Panc1 (cell line): ENCODE measurements around the gene CCDC57. TPM values are rescaled to one million over a fixed set of nuclear protein-coding genes. Genes with fewer than 3 reads are reported as not detected.

Experiments
- ATAC-seq: fragments of 200-7000 bp; cut with Tn5 transposase; 2 replicates; pipeline ENCODE4 v1.9.1; 2020; ENCODE audit warnings: mild to moderate bottlenecking, moderate library complexity
- BruUV-seq: library from RNA; stranded (reverse); fragments of 400-500 nt; replicated peaks from 2 replicates; lab custom pipeline; 2021; lab: Mats Ljungman, UMichigan
- CTCF ChIA-PET: fragments of 300-600 bp; sonication (Branson Sonifier 250); formaldehyde crosslinking; loops from one replicate; lab custom pipeline; 2022; ENCODE audit warnings: antibody characterized with exemption; lab: Charles Lee
- POLR2A ChIA-PET: fragments of 300-600 bp; sonication (Branson Sonifier 250); formaldehyde crosslinking; loops from one replicate; lab custom pipeline; 2022; ENCODE audit warnings: antibody characterized with exemption; lab: Charles Lee
- DNase-seq: peaks from one replicate; pipeline ENCODE4 v3.0.0-alpha.2; 2010; ENCODE audit warnings: low read depth, low spot score
- H3K27ac ChIP-seq: 2 replicates; pipeline ENCODE4 v1.5.1; 2011; ENCODE audit warnings: mild to moderate bottlenecking, low read length, inconsistent platforms
- H3K27me3 ChIP-seq: fragments of 200-500 bp; sonication (Bioruptor generic); 2 replicates; pipeline ENCODE4 v1.6.0; 2014; ENCODE audit warnings: low read length, inconsistent platforms; ENCODE audit not compliant: control insufficient read depth, insufficient read depth
- H3K36me3 ChIP-seq: fragments of 200-500 bp; sonication (Bioruptor generic); 2 replicates; pipeline ENCODE4 v1.5.1; 2014; ENCODE audit warnings: inconsistent platforms, mild to moderate bottlenecking, low read length, moderate library complexity; ENCODE audit not compliant: control insufficient read depth, insufficient read depth
- H3K4me1 ChIP-seq: 2 replicates; pipeline ENCODE4 v1.5.1; 2011; ENCODE audit warnings: inconsistent platforms, mild to moderate bottlenecking, low read length, moderate library complexity; ENCODE audit not compliant: control insufficient read depth, insufficient read depth
- H3K4me3 ChIP-seq, 2 experiments: 2 replicates each; pipeline ENCODE4 v1.5.1; 2011 to 2012; ENCODE audit warnings: low read depth in 2 of 2, low read length in 2 of 2, mild to moderate bottlenecking in 2 of 2, inconsistent platforms in 1 of 2, moderate library complexity in 1 of 2
- H3K9me3 ChIP-seq: fragments of 200-500 bp; sonication (Bioruptor generic); 2 replicates; pipeline ENCODE4 v1.5.1; 2014; ENCODE audit warnings: low read depth, mild to moderate bottlenecking, inconsistent platforms, low read length, moderate library complexity; ENCODE audit not compliant: control insufficient read depth, insufficient read depth
- POLR2AphosphoS5 ChIP-seq: IDR thresholded peaks from 2 replicates; pipeline ENCODE4 v1.6.1; 2012; ENCODE audit warnings: mild to moderate bottlenecking, low read depth, low read length, moderate library complexity
- SIN3A ChIP-seq: IDR thresholded peaks from 2 replicates; pipeline ENCODE4 v1.6.1; 2012; ENCODE audit warnings: low read depth, mild to moderate bottlenecking, low read length, moderate library complexity, borderline replicate concordance; ENCODE audit not compliant: insufficient read depth
- TCF7L2 ChIP-seq: IDR thresholded peaks from 2 replicates; pipeline ENCODE4 v1.6.1; 2011; ENCODE audit warnings: mild to moderate bottlenecking, low read depth, low read length, inconsistent platforms
- in situ Hi-C: cut with HindIII; loops from 2 replicates; pipeline ENCODE4 v1.10.0; 2016; ENCODE audit warnings: low sequenced_read_pairs, low pct_unique_long_range_greater_than_20kb
- intact Hi-C: fragments of 100-400 bp; cut with micrococcal nuclease; formaldehyde crosslinking; loops from one replicate; pipeline ENCODE4 v1.10.0; 2022; ENCODE audit not compliant: unreplicated experiment
- total RNA-seq: library from RNA; stranded (reverse); gene quantifications from one replicate; pipeline ENCODE4 v1.2.1, GENCODE V29; 2021; ENCODE audit not compliant: unreplicated experiment
- TF ChIP-seq, protein P1 (sequence below), 2 experiments: IDR thresholded peaks; 2 replicates each; pipeline ENCODE4 v1.6.1; 2011 to 2012; ENCODE audit warnings: low read depth in 2 of 2, control low read depth in 1 of 2, low read length in 1 of 2, mild to moderate bottlenecking in 1 of 2, moderate library complexity in 1 of 2; ENCODE audit not compliant: insufficient read depth in 1 of 2
- TF ChIP-seq, protein P2 (sequence below): fragments of 450-650 bp; IDR thresholded peaks from 2 replicates; pipeline ENCODE4 v1.5.1; 2017; ENCODE audit warnings: mild to moderate bottlenecking

CCDC57 gene
- total RNA-seq, 1 experiment from 2014 or later, result 63.6 TPM

DNA sequence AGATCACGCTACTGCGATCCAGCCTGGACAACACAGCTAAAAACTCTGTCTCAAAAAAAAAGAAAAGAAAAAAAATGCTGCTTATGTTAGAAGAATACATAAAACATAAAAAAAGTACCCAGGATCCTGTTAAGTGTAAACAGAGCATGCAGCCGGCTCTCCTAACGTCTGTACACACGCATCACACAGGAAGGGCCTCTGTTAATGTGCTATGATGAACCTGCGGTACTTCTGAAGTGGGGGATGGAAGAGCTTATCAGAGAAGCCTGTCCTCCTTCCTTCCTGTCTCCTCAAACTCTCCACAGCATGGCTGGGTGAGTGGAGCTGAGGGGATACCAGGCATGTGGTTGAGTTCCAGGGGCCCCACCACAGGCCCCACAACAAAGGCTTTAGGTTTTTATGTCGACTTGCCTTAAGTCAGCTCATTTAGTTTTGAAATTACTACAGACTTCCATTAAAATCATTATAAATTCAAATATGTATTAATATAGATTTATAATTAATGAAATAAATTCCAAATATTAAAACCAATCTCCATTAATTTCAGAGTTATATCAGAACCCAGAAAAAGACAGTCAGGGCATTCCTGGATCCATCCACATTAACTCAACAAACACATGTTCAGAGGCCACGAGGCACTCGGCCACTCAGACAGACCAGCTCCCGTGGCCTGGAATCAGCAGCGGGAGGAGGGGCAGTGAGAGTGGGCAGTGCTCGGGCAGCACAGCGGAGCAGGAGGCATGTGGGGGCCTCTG is 11.7 kb downstream of the CCDC57 start:
- H3K9me3 ChIP-seq, result no peaks in the 10 kb centered on the region
- H3K36me3 ChIP-seq, result no peaks in the 10 kb centered on the region
- in situ Hi-C loops (no loop called here), intact Hi-C loops (no loop called here)
- CTCF ChIA-PET, result no interaction called here
- H3K4me1 ChIP-seq, result peaks cover 29% of the 10 kb centered on the region
- no peak for ATAC-seq
- DNase-seq, result no peak
- no peaks in the 10 kb centered on the region for H3K27me3 ChIP-seq
- H3K4me3 ChIP-seq, result no peak overlapping the region
- no TSS peak for BruUV-seq
- POLR2A ChIA-PET, result interaction anchor here (0.6 kb wide), 1 partner anchor 14 kb away, joined by 3 read pairs; no protein-coding TSS in a partner anchor
- TF ChIP-seq, protein P1, sequence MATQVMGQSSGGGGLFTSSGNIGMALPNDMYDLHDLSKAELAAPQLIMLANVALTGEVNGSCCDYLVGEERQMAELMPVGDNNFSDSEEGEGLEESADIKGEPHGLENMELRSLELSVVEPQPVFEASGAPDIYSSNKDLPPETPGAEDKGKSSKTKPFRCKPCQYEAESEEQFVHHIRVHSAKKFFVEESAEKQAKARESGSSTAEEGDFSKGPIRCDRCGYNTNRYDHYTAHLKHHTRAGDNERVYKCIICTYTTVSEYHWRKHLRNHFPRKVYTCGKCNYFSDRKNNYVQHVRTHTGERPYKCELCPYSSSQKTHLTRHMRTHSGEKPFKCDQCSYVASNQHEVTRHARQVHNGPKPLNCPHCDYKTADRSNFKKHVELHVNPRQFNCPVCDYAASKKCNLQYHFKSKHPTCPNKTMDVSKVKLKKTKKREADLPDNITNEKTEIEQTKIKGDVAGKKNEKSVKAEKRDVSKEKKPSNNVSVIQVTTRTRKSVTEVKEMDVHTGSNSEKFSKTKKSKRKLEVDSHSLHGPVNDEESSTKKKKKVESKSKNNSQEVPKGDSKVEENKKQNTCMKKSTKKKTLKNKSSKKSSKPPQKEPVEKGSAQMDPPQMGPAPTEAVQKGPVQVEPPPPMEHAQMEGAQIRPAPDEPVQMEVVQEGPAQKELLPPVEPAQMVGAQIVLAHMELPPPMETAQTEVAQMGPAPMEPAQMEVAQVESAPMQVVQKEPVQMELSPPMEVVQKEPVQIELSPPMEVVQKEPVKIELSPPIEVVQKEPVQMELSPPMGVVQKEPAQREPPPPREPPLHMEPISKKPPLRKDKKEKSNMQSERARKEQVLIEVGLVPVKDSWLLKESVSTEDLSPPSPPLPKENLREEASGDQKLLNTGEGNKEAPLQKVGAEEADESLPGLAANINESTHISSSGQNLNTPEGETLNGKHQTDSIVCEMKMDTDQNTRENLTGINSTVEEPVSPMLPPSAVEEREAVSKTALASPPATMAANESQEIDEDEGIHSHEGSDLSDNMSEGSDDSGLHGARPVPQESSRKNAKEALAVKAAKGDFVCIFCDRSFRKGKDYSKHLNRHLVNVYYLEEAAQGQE (IDR thresholded peaks at IDR 0.05; ENCODE audit: insufficient read depth in 1 of 2, low read depth in 2 of 2, low read length in 1 of 2), result no peak
- TF ChIP-seq SIN3A, result no peak
- TF ChIP-seq TCF7L2, result no peak
- TF ChIP-seq, protein P2, sequence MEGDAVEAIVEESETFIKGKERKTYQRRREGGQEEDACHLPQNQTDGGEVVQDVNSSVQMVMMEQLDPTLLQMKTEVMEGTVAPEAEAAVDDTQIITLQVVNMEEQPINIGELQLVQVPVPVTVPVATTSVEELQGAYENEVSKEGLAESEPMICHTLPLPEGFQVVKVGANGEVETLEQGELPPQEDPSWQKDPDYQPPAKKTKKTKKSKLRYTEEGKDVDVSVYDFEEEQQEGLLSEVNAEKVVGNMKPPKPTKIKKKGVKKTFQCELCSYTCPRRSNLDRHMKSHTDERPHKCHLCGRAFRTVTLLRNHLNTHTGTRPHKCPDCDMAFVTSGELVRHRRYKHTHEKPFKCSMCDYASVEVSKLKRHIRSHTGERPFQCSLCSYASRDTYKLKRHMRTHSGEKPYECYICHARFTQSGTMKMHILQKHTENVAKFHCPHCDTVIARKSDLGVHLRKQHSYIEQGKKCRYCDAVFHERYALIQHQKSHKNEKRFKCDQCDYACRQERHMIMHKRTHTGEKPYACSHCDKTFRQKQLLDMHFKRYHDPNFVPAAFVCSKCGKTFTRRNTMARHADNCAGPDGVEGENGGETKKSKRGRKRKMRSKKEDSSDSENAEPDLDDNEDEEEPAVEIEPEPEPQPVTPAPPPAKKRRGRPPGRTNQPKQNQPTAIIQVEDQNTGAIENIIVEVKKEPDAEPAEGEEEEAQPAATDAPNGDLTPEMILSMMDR, result no peak
- TF ChIP-seq POLR2AphosphoS5, result no peak
- no peak overlapping the region for H3K27ac ChIP-seq

DNA sequence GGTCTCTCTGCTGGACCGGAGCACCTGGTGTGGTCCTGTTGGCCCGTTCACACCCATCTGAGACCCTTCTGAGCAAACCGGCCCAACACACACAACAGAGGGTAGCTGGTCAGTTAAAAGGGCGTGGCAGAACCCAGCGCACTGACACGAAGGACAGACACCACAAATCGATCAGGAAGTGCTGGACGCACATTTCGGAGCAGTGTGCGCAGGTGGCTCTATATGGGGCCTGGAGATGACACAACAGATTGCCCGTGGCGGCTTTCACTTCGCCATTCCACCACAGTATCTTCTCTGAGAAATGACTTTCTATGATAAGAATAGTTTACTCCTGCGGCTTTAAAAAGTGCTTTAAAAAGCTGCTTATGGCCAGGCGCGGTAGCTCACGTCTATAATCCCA is 12.5 kb downstream of the CCDC57 start:
- Histone ChIP-seq H3K36me3 (no peaks in the 10 kb centered on the region), H3K27me3 (no peaks in the 10 kb centered on the region), H3K27ac (no peak overlapping the region), H3K9me3 (no peaks in the 10 kb centered on the region), H3K4me3 (no peak overlapping the region), H3K4me1 (peaks cover 22% of the 10 kb centered on the region)
- intact Hi-C loops, result no loop called here
- DNase-seq (no peak), ATAC-seq (no peak)
- CTCF ChIA-PET, result interaction anchor here (0.6 kb wide), 1 partner anchor 1054 kb away, joined by 4 read pairs; no protein-coding TSS in a partner anchor
- POLR2A ChIA-PET, result no interaction called here
- no TSS peak for BruUV-seq
- TF ChIP-seq, protein P1 (IDR thresholded peaks at IDR 0.05; ENCODE audit: insufficient read depth in 1 of 2, low read depth in 2 of 2, low read length in 1 of 2), result no peak
- TF ChIP-seq POLR2AphosphoS5, result no peak
- TF ChIP-seq, protein P2, result no peak
- TF ChIP-seq SIN3A, result no peak
- in situ Hi-C loops, result no loop called here
